Measurements from ENCODE around the gene RNF213.

DNA sequence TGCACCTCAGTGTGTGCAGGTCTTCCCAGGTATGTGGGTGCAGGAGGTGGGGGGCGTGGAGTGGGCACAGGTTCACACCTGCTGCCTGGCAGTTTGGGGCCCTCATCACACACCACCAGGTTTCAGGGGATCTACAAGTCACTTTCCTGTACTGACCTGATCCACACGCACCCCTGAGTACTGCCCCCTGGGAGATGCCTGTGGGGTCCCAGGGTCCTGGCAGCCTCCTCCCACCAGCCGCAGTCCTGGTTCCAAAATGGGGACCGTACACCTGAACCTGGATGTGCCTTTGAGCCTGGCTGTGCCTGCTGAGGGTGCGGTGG lies 25.9 kb downstream of the RNF213 start:
- TF ChIP-seq CTCF (IDR thresholded peaks at IDR 0.05) = no peak
- TF ChIP-seq POLR2AphosphoS5 (IDR thresholded peaks at IDR 0.05) = no peak
- TF ChIP-seq EP300 (IDR thresholded peaks at IDR 0.05; ENCODE audit: low read depth) = no peak
